ENCODE results near the gene NCAM1. TPM values are rescaled to one million over a fixed set of nuclear protein-coding genes. Genes with fewer than 3 reads are reported as not detected.

NCAM1 gene
- total RNA-seq, 1 donor from 2014 or later: 3.3 TPM

DNA sequence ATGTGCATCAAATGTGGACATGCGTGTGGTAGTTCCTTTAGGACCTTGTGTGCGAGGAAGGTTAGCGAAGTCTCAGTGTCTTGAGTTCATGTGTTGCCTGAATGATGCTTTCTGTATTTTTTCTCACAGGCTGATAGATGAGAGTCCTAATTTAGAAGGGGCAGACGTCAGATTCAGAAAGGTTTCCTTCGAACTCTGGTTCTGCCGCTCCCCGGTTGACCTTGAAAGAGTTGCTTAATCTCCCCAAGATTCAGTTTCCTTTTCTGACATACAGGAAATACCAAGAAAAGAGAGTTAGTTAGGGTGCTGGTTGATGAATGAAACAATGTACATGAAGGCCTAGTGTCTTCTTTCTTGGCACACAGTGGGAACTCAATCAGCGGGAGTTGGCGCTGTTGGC is 317.3 kb downstream of the NCAM1 start:
- Histone ChIP-seq H3K4me3 (no peak overlapping the region), H3K36me3 (no peaks in the 10 kb centered on the region), H3K27ac (no peak overlapping the region), H3K27me3 (no peaks in the 10 kb centered on the region), H3K4me1 (no peaks in the 10 kb centered on the region), H3K9me3 (no peaks in the 10 kb centered on the region)
- no peak for DNase-seq (ENCODE audit: low spot score in 2 of 2)
- no peak for TF ChIP-seq CTCF (IDR thresholded peaks at IDR 0.05)
- intact Hi-C loops (cut with DNase I): no loop called here

DNA sequence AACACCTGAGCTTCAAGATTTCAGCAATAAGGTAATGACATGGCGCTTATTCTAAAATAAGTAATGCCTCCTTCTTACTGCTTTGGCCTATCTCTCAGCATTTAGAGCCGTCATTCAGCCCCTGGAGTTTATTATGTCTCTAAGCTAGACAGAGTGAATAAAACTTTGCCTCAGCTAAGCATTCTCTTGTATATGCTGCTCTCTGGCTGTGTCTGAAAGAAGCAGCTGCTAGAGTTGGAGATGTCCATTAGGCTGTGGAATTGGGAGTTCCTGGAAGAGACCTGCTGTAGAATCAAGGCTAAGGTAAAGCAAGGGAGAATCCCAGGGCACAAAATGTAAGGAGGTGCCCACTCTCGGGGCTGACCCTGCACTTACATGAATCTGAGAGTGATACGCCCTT is 317.7 kb downstream of the NCAM1 start:
- Histone ChIP-seq H3K4me1 (no peaks in the 10 kb centered on the region), H3K9me3 (no peaks in the 10 kb centered on the region), H3K27ac (no peak overlapping the region), H3K4me3 (no peak overlapping the region), H3K36me3 (no peaks in the 10 kb centered on the region), H3K27me3 (no peaks in the 10 kb centered on the region)
- no peak for TF ChIP-seq CTCF (IDR thresholded peaks at IDR 0.05)
- DNase-seq (ENCODE audit: low spot score in 2 of 2): no peak
- intact Hi-C loops (cut with DNase I): no loop called here

GRCh38 chr11:113279591-113279990 is 318.4 kb downstream of the NCAM1 start:
- Histone ChIP-seq H3K27me3 (no peaks in the 10 kb centered on the region), H3K4me3 (no peak overlapping the region), H3K36me3 (no peaks in the 10 kb centered on the region), H3K27ac (no peak overlapping the region), H3K4me1 (no peaks in the 10 kb centered on the region), H3K9me3 (no peaks in the 10 kb centered on the region)
- no peak for TF ChIP-seq CTCF (IDR thresholded peaks at IDR 0.05)
- DNase-seq (ENCODE audit: low spot score in 2 of 2): no peak
- intact Hi-C loops (cut with DNase I): no loop called here

GRCh38 chr11:113281052-113281725 is 320.0 kb downstream of the NCAM1 start:
- no peak overlapping the region for H3K27ac ChIP-seq
- no peak for DNase-seq (ENCODE audit: low spot score in 2 of 2)
- H3K4me3 ChIP-seq: no peak overlapping the region
- no peaks in the 10 kb centered on the region for H3K4me1 ChIP-seq
- no peaks in the 10 kb centered on the region for H3K27me3 ChIP-seq
- intact Hi-C loops (cut with DNase I): no loop called here
- TF ChIP-seq CTCF (IDR thresholded peaks at IDR 0.05): no peak
- no peaks in the 10 kb centered on the region for H3K9me3 ChIP-seq
- H3K36me3 ChIP-seq: no peaks in the 10 kb centered on the region

DNA sequence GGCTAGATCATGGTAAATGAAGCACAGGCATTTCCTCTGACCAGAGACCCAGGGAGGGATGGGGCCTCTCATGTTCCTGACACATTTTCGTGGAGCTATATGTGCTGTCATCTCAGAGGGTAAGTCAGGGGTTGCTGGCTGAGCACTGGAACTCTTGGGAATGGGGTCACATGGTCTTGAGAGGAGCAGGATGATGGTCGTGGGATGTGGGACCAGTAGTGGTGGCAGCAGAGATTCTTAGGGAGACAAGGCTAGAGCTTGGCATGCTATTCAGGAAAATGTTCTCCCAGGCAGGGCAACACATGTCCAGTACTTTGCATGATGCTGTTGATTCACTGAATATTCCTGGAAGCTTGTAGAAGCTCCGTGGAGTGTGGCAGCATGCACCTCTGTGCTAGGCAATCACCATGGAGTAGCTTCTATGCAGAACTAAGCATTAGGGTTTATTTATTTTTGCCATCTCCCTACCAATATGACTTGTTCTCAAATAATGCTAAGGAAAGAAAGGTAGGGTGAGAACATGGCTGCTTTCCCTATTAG is 321.7 kb downstream of the NCAM1 start:
- no peak for TF ChIP-seq CTCF (IDR thresholded peaks at IDR 0.05)
- no peak overlapping the region for H3K4me3 ChIP-seq
- no peak overlapping the region for H3K27ac ChIP-seq
- intact Hi-C loops (cut with DNase I): no loop called here
- H3K9me3 ChIP-seq: no peaks in the 10 kb centered on the region
- no peaks in the 10 kb centered on the region for H3K36me3 ChIP-seq
- H3K27me3 ChIP-seq: no peaks in the 10 kb centered on the region
- H3K4me1 ChIP-seq: no peaks in the 10 kb centered on the region
- no peak for DNase-seq (ENCODE audit: low spot score in 2 of 2)

All from ascending aorta (tissue), 2 donors.